Left ventricle myocardium inferior (tissue), 1 donor: ENCODE data around the gene EHMT1. TPM values are rescaled to one million over a fixed set of nuclear protein-coding genes. Genes with fewer than 3 reads are reported as not detected.

ENCODE experiments used
- DNase-seq: peaks from one replicate; pipeline ENCODE4 v3.0.0-alpha.2; 2020
- H3K27ac ChIP-seq: fragments of 200-600 bp; replicated peaks from 2 replicates; pipeline ENCODE4 v1.8.0; 2021
- H3K27me3 ChIP-seq: fragments of 200-600 bp; 2 replicates; pipeline ENCODE4 v1.8.0; 2021; ENCODE audit warnings: low read depth
- H3K36me3 ChIP-seq: fragments of 200-600 bp; 2 replicates; pipeline ENCODE4 v1.8.0; 2021
- H3K4me1 ChIP-seq: fragments of 200-600 bp; 2 replicates; pipeline ENCODE4 v1.8.0; 2021
- H3K4me3 ChIP-seq: fragments of 200-600 bp; 2 replicates; pipeline ENCODE4 v1.8.0; 2021; ENCODE audit warnings: mild to moderate bottlenecking, moderate library complexity
- H3K9me3 ChIP-seq: fragments of 200-600 bp; replicated peaks from 2 replicates; pipeline ENCODE4 v1.8.0; 2021
- intact Hi-C: fragments of 100-400 bp; cut with micrococcal nuclease; formaldehyde crosslinking; loops from one replicate; pipeline ENCODE4 v1.11.0; 2022
- total RNA-seq: library from RNA; stranded (reverse); fragmentation: NEBNext Ultra II Directional; extraction: Animal tissue kit (Norgen Biotek cat#: 25700); gene quantifications from one replicate; pipeline ENCODE4 v1.2.1, GENCODE V29; 2021
- TF ChIP-seq, protein P1 (sequence below): fragments of 200-600 bp; IDR thresholded peaks from 2 replicates; pipeline ENCODE4 v1.8.0; 2021; ENCODE audit warnings: antibody characterized with exemption, mild to moderate bottlenecking, borderline replicate concordance
- donor health status: DM: no; HTN: yes; CAD: no; lungs with severe emphysema.

EHMT1 gene
- total RNA-seq, 1 donor from 2014 or later: 31.3 TPM

DNA sequence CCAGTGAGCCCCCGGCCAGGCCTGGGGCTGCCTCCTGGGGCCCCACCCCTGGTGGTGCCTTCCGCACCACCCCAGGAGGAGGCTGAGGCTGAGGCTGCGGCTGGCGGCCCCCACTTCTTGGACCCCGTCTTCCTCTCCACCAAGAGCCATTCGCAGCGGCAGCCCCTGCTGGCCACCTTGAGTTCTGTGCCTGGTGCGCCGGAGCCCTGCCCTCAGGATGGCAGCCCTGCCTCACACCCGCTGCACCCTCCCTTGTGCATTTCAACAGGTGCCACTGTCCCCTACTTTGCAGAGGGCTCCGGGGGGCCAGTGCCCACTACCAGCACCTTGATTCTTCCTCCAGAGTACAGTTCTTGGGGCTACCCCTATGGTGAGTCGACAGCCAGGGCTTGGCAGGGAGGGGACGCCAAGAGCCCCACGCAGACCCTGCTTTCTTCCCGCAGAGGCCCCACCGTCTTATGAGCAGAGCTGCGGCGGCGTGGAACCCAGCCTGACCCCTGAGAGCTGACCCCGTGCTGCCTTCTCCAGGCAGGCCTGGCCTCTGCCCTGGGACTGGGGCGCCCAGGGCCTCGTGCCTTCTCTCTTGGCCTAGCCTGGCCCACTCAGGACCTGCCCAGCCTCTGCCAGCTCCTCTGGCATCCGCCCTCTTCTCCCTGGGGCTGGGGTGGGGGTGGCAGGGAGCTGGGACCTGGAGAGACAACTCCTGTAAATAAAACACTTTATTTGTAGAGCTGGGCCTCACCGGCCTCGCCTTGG, 4.0 kb upstream of the EHMT1 start:
- DNase-seq: no peak
- H3K4me1 ChIP-seq: peaks cover 48% of the 10 kb centered on the region
- H3K27ac ChIP-seq: no peak overlapping the region
- H3K4me3 ChIP-seq: no peak overlapping the region
- TF ChIP-seq, protein P1, sequence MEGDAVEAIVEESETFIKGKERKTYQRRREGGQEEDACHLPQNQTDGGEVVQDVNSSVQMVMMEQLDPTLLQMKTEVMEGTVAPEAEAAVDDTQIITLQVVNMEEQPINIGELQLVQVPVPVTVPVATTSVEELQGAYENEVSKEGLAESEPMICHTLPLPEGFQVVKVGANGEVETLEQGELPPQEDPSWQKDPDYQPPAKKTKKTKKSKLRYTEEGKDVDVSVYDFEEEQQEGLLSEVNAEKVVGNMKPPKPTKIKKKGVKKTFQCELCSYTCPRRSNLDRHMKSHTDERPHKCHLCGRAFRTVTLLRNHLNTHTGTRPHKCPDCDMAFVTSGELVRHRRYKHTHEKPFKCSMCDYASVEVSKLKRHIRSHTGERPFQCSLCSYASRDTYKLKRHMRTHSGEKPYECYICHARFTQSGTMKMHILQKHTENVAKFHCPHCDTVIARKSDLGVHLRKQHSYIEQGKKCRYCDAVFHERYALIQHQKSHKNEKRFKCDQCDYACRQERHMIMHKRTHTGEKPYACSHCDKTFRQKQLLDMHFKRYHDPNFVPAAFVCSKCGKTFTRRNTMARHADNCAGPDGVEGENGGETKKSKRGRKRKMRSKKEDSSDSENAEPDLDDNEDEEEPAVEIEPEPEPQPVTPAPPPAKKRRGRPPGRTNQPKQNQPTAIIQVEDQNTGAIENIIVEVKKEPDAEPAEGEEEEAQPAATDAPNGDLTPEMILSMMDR: no peak
- H3K9me3 ChIP-seq: no peaks in the 10 kb centered on the region
- no peaks in the 10 kb centered on the region for H3K27me3 ChIP-seq
- intact Hi-C loops: no loop called here
- peaks cover 32% of the 10 kb centered on the region for H3K36me3 ChIP-seq

DNA sequence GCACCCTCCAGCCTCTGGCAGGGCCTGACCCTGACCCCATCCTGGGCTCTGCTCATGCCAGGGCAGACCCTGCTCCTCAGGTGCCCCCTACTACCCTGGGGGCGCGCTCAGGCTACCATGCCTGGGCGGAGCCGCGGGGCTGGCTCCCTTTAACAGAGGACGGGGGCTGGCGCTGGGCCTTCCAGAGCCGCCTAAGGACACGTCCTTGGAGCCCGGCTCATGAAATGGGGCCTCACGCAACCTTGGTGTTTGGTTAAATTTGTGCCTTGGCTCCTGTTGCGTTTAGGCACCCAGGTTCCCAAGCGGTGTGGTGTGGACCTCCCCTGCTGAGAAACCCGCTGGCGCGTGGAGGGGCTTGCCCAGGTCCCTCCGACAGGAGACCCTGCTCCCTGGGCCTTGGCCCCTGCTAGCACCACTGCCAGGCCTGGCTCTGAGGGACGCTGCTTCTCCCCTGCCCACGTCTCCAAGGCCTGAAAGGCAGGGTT, 3.4 kb upstream of the EHMT1 start:
- TF ChIP-seq, protein P1: no peak
- intact Hi-C loops: no loop called here
- Histone ChIP-seq H3K36me3 (peaks cover 32% of the 10 kb centered on the region), H3K4me1 (peaks cover 54% of the 10 kb centered on the region), H3K27me3 (no peaks in the 10 kb centered on the region), H3K27ac (no peak overlapping the region), H3K9me3 (no peaks in the 10 kb centered on the region), H3K4me3 (no peak overlapping the region)
- DNase-seq: no peak

DNA sequence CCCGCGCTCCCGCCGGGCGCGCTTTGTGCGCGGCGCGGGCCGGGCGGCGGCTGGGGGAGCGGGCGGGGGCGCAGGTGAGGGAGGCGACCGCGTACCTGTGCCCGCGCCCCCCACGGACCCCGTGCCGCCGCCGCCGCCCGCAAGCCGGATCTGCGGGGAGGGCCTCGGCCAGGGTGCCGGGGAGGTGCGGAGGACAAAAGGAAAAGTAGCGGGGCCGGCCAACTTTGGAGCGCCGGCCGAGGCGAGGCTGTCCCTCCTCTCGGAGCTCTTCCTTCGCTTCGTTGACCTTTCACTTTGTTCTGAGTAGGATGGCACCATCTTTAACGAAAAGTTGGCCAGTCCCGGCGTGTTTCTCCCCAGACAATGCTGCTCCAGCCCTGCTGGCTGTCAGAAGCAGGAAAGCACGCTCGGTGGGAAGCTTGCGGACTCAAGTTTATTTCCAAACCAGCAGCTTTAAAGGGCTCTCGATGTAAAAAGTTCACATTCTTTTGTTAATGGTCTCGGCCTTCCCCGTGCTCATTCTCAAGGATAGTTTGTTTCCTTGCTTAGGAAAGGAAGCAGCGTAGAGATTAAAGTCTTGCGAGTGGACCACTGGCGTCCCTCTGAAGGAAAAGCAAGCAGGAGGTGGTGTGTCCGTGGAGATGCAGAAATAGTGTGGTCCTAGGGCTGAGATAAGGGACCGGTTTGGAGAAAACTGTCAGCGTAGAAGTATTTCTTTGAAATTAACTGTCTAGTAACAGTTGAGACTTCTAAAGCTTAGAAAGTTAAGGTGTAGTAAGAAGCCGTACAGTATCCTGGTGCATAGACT, 639 bp downstream of the EHMT1 start:
- TF ChIP-seq, protein P1: no peak
- Histone ChIP-seq H3K27ac (peak overlapping the region; percentile 90), H3K4me1 (peaks cover 53% of the 10 kb centered on the region), H3K9me3 (no peaks in the 10 kb centered on the region), H3K4me3 (peak overlapping the region; percentile 83), H3K36me3 (peaks cover 20% of the 10 kb centered on the region), H3K27me3 (no peaks in the 10 kb centered on the region)
- DNase-seq: peak; percentile 29
- intact Hi-C loops: no loop called here

DNA sequence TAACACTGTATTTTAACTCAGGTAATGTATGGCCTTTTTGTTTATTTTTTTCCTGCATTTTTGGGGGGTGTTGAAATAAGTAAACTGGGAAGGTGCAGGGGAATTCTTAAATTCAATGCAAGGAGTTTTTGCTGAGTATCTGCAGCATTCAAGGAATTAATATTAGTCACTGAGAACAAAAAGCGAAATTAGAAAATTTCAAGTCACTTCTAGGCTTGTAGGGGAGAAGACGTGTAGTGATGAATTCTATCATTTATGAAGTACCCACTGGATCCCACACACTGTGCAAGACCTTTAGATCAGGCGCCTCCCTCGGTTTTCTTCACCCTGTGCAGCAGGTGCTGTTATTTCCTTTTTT, 1.2 kb downstream of the EHMT1 start:
- H3K27me3 ChIP-seq: no peaks in the 10 kb centered on the region
- no peak for DNase-seq
- no peaks in the 10 kb centered on the region for H3K9me3 ChIP-seq
- H3K4me1 ChIP-seq: peaks cover 56% of the 10 kb centered on the region
- peak overlapping the region; percentile 90 for H3K27ac ChIP-seq
- intact Hi-C loops: no loop called here
- TF ChIP-seq, protein P1: no peak
- H3K4me3 ChIP-seq: peak overlapping the region; percentile 83
- H3K36me3 ChIP-seq: peaks cover 14% of the 10 kb centered on the region

DNA sequence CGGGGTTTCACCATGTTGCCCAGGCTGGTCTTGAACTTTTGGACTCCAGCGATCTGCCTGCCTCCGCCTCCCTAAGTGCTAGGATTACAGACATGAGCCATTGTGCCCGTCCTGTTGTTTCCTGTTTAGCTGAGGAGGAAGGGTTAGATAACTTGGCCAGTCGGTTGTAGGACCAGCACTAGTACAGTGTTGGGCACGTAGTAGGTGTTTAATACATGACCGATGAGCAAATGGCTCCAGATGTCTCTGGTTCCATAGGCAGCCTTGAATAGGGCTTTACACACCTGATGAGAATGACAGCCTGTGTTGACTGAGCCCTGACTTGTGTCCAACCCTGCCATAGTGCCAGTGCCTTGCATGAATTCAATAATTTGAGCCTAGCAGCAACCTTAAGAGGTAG, 1.8 kb downstream of the EHMT1 start:
- Histone ChIP-seq H3K4me1 (peaks cover 62% of the 10 kb centered on the region), H3K9me3 (no peaks in the 10 kb centered on the region), H3K27ac (peak overlapping the region; percentile 90), H3K36me3 (peaks cover 9% of the 10 kb centered on the region), H3K4me3 (peak overlapping the region; percentile 83), H3K27me3 (no peaks in the 10 kb centered on the region)
- TF ChIP-seq, protein P1: no peak
- intact Hi-C loops: no loop called here
- DNase-seq: no peak
